HepG2 (cell line): ENCODE measurements around the gene TAC3. TPM values are rescaled to one million over a fixed set of nuclear protein-coding genes. Genes with fewer than 3 reads are reported as not detected.

Experiments
- ATAC-seq: fragments of 200-7000 bp; cut with Tn5 transposase; 3 replicates; pipeline ENCODE4 v1.9.1; 2020; ENCODE audit warnings: mild to moderate bottlenecking, moderate library complexity
- BruUV-seq: library from RNA; stranded (reverse); fragments of 400-500 nt; replicated peaks from 2 replicates; lab custom pipeline; 2021; lab: Mats Ljungman, UMichigan
- CTCF ChIA-PET: fragments of 300-600 bp; formaldehyde crosslinking; extraction: SDS; loops from one replicate; lab custom pipeline; 2021; ENCODE audit warnings: low total read pairs, inconsistent platforms, low intra/inter-chr PET ratio; lab: Yijun Ruan, JAX
- POLR2A ChIA-PET: fragments of 350-600 bp; sonication (Branson Sonifier 250); formaldehyde crosslinking; loops from one replicate; lab custom pipeline; 2020; ENCODE audit warnings: antibody characterized with exemption, inconsistent platforms; lab: Yijun Ruan, JAX
- DNase-seq: peaks from one replicate; pipeline ENCODE4 v3.0.0-alpha.2; 2015; ENCODE audit warnings: low spot score
- FAIRE-seq: peaks from 3 replicates; lab custom pipeline; 2011; peaks lifted over from hg19 to GRCh38; lab: Jason Lieb, UNC
- H2AFZ ChIP-seq: one replicate; pipeline ENCODE4 v1.6.1; 2011; ENCODE audit warnings: low read length, inconsistent platforms
- H3K27ac ChIP-seq: fragments of 300-600 bp; 3 replicates; pipeline ENCODE4 v1.8.0; 2011; ENCODE audit warnings: mixed run types, mild to moderate bottlenecking, mixed read lengths, low read length, inconsistent platforms; ENCODE audit not compliant: insufficient read depth; ENCODE audit errors: extremely low read length
- H3K27me3 ChIP-seq, 2 experiments: fragments of 200-600 bp in 1 of 2; 2 replicates in 1 of 2; 3 replicates in 1 of 2; pipeline versions ENCODE4 v1.6.0 to v1.8.0; 2011; ENCODE audit warnings: low read length in 2 of 2, mild to moderate bottlenecking in 2 of 2, moderate library complexity in 2 of 2, inconsistent platforms in 1 of 2; ENCODE audit not compliant: insufficient read depth in 2 of 2, control insufficient read depth in 1 of 2
- H3K36me3 ChIP-seq, 2 experiments: fragments of 200-600 bp in 1 of 2; replicated peaks in 1 of 2; 2 replicates in 1 of 2; 3 replicates in 1 of 2; pipeline versions ENCODE4 v1.5.1 to v1.8.0; 2011; ENCODE audit warnings: low read length in 2 of 2, inconsistent platforms in 1 of 2; ENCODE audit not compliant: insufficient read depth in 2 of 2, control insufficient read depth in 1 of 2
- H3K4me1 ChIP-seq: 2 replicates; pipeline ENCODE4 v1.5.1; 2012; ENCODE audit warnings: low read length, inconsistent platforms; ENCODE audit not compliant: insufficient read depth
- H3K4me2 ChIP-seq: 2 replicates; pipeline ENCODE4 v1.6.0; 2011; ENCODE audit warnings: low read depth, low read length, inconsistent platforms
- H3K4me3 ChIP-seq, 3 experiments: fragments of 200-600 bp in 1 of 3; sonication (generic), shearing (Covaris generic) in 1 of 3; replicated peaks in 1 of 3; 2 replicates each; pipeline ENCODE4 v1.5.1; 2011 to 2016; ENCODE audit warnings: low read length in 3 of 3, inconsistent platforms in 2 of 3, low read depth in 2 of 3, mild to moderate bottlenecking in 2 of 3, control low read depth in 1 of 3, mixed read lengths in 1 of 3; ENCODE audit not compliant: insufficient read depth in 1 of 3
- H3K79me2 ChIP-seq: one replicate; pipeline ENCODE4 v1.6.1; 2011; ENCODE audit warnings: low read length, inconsistent platforms; ENCODE audit not compliant: insufficient read depth
- H3K9ac ChIP-seq: 2 replicates; pipeline ENCODE4 v1.6.0; 2011; ENCODE audit warnings: mild to moderate bottlenecking, low read depth, low read length, inconsistent platforms; ENCODE audit not compliant: insufficient read depth
- H3K9me3 ChIP-seq: 2 replicates; pipeline ENCODE4 v1.5.1; 2012; ENCODE audit warnings: mild to moderate bottlenecking, low read length
- H4K20me1 ChIP-seq: 2 replicates; pipeline ENCODE4 v1.6.0; 2011; ENCODE audit warnings: inconsistent platforms, mild to moderate bottlenecking, low read length, moderate library complexity; ENCODE audit not compliant: insufficient read depth
- AFF4 ChIP-seq: sonication (generic); formaldehyde crosslinking; IDR thresholded peaks from 2 replicates; pipeline ENCODE4 v1.4.0; 2020; ENCODE audit warnings: missing genetic modification reagents
- ATF2 ChIP-seq: sonication (generic); formaldehyde crosslinking; IDR thresholded peaks from 2 replicates; pipeline ENCODE4 v1.4.0; 2020; ENCODE audit warnings: missing genetic modification reagents
- FOXA3 ChIP-seq: IDR thresholded peaks from 2 replicates; pipeline ENCODE4 v1.6.1; 2016; ENCODE audit warnings: missing genetic modification reagents, missing compliant biosample characterization
- ZKSCAN8 ChIP-seq: IDR thresholded peaks from 2 replicates; pipeline ENCODE4 v1.6.1; 2016; ENCODE audit warnings: borderline replicate concordance, missing genetic modification reagents, missing compliant biosample characterization
- ZNF207 ChIP-seq: fragments of 450-650 bp; IDR thresholded peaks from 2 replicates; pipeline ENCODE4 v1.6.1; 2016; ENCODE audit warnings: antibody characterized with exemption, borderline replicate concordance
- ZNF512B ChIP-seq: sonication (generic); formaldehyde crosslinking; IDR thresholded peaks from 2 replicates; pipeline ENCODE4 v1.5.1; 2020; ENCODE audit warnings: missing genetic modification reagents, mild to moderate bottlenecking, borderline replicate concordance
- ZNF557 ChIP-seq: sonication (generic); formaldehyde crosslinking; IDR thresholded peaks from 2 replicates; pipeline ENCODE4 v1.4.0; 2020; ENCODE audit warnings: missing genetic modification reagents
- ZNF605 ChIP-seq: sonication (generic); formaldehyde crosslinking; IDR thresholded peaks from 2 replicates; pipeline ENCODE4 v1.8.0; 2022; ENCODE audit warnings: mild to moderate bottlenecking, missing genetic modification reagents
- ZNF710 ChIP-seq: sonication (generic); formaldehyde crosslinking; IDR thresholded peaks from 2 replicates; pipeline ENCODE4 v1.5.0; 2020; ENCODE audit warnings: mild to moderate bottlenecking, missing genetic modification reagents, borderline replicate concordance
- ZNF768 ChIP-seq: sonication (generic); formaldehyde crosslinking; IDR thresholded peaks from 2 replicates; pipeline ENCODE4 v1.4.0; 2020; ENCODE audit warnings: missing genetic modification reagents
- WGBS: methylation state at CpG from one replicate; pipeline ENCODE4 v1.1.6; 2017; ENCODE audit warnings: low lambda C conversion rate; 5-methylcytosine and 5-hydroxymethylcytosine counted together
- in situ Hi-C: cut with HindIII; loops from 2 replicates; pipeline ENCODE4 v1.10.0; 2017; ENCODE audit warnings: low pct_unique_long_range_greater_than_20kb; ENCODE audit not compliant: extremely low pct_ligation_motif_present
- intact Hi-C: fragments of 100-400 bp; cut with micrococcal nuclease; formaldehyde crosslinking; loops from one replicate; pipeline ENCODE4 v1.10.0; 2022; ENCODE audit not compliant: unreplicated experiment
- polyA plus RNA-seq, 8 experiments: library from polyadenylated mRNA; depleted of rRNA in 3 of 8; stranded (reverse) in 7 of 8; unstranded in 1 of 8; fragments of >200 nt; fragmentation: Illumina TruSeq in 4 of 8; extraction: Trizol in 4 of 8; gene quantifications; 2 replicates each; pipeline versions ENCODE4 v1.2.1 to v1.2.3, GENCODE V29; 2011 to 2016; ENCODE audit warnings: low read depth in 4 of 8, missing spikeins in 1 of 8, mixed read lengths in 1 of 8; ENCODE audit not compliant: insufficient read depth in 1 of 8
- total RNA-seq, 5 experiments: library from RNA; depleted of rRNA; stranded (reverse); fragments of >200 nt; fragmentation: Illumina TruSeq; extraction: Trizol; gene quantifications; 2 replicates each; pipeline ENCODE4 v1.2.3, GENCODE V29; 2016; ENCODE audit warnings: low read depth in 1 of 5

The TAC3 gene
- total and polyA plus RNA-seq, 2 of the 13 experiments (the other 11 are each of a cell fraction or from before 2014, with no cell fraction given), result 0.13 to 0.15 TPM

GRCh38 chr12:56979628-56980027, 36.7 kb downstream of the TAC3 start:
- DNase-seq (no peak), ATAC-seq (no peak), FAIRE-seq (no peak)
- no peak overlapping the region for H3K4me2 ChIP-seq
- BruUV-seq, result no TSS peak
- H3K4me3 ChIP-seq, result no peak overlapping the region
- H3K27ac ChIP-seq, result no peak overlapping the region
- no peaks in the 10 kb centered on the region; a peak in 2 of 5 replicates for H3K27me3 ChIP-seq
- H2AFZ ChIP-seq, result no peak overlapping the region
- no peak for TF ChIP-seq ZNF512B
- no peak for TF ChIP-seq FOXA3 (CRISPR knock-in tag)
- TF ChIP-seq ZNF768 (CRISPR knock-in tag), result no peak
- no peak for TF ChIP-seq ATF2 (CRISPR knock-in tag)
- TF ChIP-seq ZNF605 (CRISPR knock-in tag), result no peak
- TF ChIP-seq ZNF710 (CRISPR knock-in tag), result no peak
- no peak for TF ChIP-seq ZNF207
- no peak for TF ChIP-seq ZKSCAN8 (CRISPR knock-in tag)
- TF ChIP-seq AFF4 (CRISPR knock-in tag), result no peak
- TF ChIP-seq ZNF557 (CRISPR knock-in tag), result no peak
- no peaks in the 10 kb centered on the region for H3K79me2 ChIP-seq
- H4K20me1 ChIP-seq, result no peaks in the 10 kb centered on the region
- no peaks in the 10 kb centered on the region for H3K4me1 ChIP-seq
- ChIA-PET CTCF (no interaction called here), POLR2A (no interaction called here)
- in situ Hi-C loops (no loop called here), intact Hi-C loops (no loop called here)
- no peaks in the 10 kb centered on the region for H3K36me3 ChIP-seq
- no peak overlapping the region for H3K9ac ChIP-seq
- WGBS, result 43% methylated on average over 1 of the region's 3 CpGs
- H3K9me3 ChIP-seq, result no peaks in the 10 kb centered on the region
